IgD-negative memory B cell (primary cell): ENCODE results near the gene ELMOD3. TPM values are rescaled to one million over a fixed set of nuclear protein-coding genes. Genes with fewer than 3 reads are reported as not detected.
A peak's percentile ranks its signal among the peaks of the same experiment; 100 is the strongest.

Source experiments
- H3K27ac Mint-ChIP-seq, 3 donors: one replicate each; pipeline ENCODE4 v1.8.0; 2020 to 2022; ENCODE audit warnings: mild to moderate bottlenecking in 3 of 3, mixed read lengths in 3 of 3, moderate library complexity in 1 of 3
- H3K27me3 Mint-ChIP-seq: one replicate; pipeline ENCODE4 v1.8.0; 2021; ENCODE audit warnings: mixed read lengths
- H3K36me3 Mint-ChIP-seq: one replicate; pipeline ENCODE4 v1.8.0; 2020; ENCODE audit warnings: mild to moderate bottlenecking, mixed read lengths
- H3K4me1 Mint-ChIP-seq, 3 donors: one replicate each; pipeline ENCODE4 v1.8.0; 2020 to 2022; ENCODE audit warnings: mixed read lengths in 3 of 3, mild to moderate bottlenecking in 1 of 3
- H3K4me3 Mint-ChIP-seq, 4 donors: one replicate each; pipeline ENCODE4 v1.8.0; 2020 to 2022; ENCODE audit warnings: mild to moderate bottlenecking in 4 of 4, mixed read lengths in 4 of 4, moderate library complexity in 3 of 4
- H3K9me3 Mint-ChIP-seq, 3 donors: one replicate each; pipeline ENCODE4 v1.8.0; 2020 to 2021; ENCODE audit warnings: mixed read lengths in 3 of 3, mild to moderate bottlenecking in 1 of 3
- polyA plus RNA-seq: library from polyadenylated mRNA; unstranded; fragments of 300-500 nt; fragmentation: Illumina TruSeq; gene quantifications from one replicate; pipeline ENCODE4 v1.2.3, GENCODE V29; 2021

The ELMOD3 gene
- polyA plus RNA-seq, 1 donor from 2014 or later, result 16.0 TPM

DNA sequence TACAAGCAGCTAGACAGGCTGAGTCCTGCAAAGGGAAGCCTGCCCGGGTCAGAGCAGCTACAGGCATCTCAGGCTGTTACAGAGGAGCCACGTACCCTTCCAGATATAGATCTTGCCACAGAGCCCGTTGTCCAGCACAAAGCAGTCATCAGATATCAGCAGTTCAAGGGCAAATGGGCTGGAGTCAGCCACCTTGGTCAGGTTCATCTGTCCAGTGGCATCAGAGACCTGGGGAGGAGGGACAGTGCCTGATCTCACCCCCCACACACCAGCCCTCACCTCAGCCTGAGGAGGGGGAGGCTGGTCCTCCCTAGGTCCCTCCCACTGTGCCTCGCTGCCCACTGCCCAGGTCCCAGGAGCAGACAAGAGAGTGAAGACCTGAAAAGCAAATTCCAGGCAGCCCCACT lies 43.4 kb downstream of the ELMOD3 start:
- Mint-ChIP-seq H3K4me3 (no peak overlapping the region), H3K36me3 (peaks cover 7% of the 10 kb centered on the region), H3K27me3 (no peaks in the 10 kb centered on the region), H3K27ac (peak overlapping the region in 1 of 3 donors; percentile 45), H3K4me1 (peaks cover 10 to 25% (median 15%) of the 10 kb centered on the region in 3 donors), H3K9me3 (no peaks in the 10 kb centered on the region)

DNA sequence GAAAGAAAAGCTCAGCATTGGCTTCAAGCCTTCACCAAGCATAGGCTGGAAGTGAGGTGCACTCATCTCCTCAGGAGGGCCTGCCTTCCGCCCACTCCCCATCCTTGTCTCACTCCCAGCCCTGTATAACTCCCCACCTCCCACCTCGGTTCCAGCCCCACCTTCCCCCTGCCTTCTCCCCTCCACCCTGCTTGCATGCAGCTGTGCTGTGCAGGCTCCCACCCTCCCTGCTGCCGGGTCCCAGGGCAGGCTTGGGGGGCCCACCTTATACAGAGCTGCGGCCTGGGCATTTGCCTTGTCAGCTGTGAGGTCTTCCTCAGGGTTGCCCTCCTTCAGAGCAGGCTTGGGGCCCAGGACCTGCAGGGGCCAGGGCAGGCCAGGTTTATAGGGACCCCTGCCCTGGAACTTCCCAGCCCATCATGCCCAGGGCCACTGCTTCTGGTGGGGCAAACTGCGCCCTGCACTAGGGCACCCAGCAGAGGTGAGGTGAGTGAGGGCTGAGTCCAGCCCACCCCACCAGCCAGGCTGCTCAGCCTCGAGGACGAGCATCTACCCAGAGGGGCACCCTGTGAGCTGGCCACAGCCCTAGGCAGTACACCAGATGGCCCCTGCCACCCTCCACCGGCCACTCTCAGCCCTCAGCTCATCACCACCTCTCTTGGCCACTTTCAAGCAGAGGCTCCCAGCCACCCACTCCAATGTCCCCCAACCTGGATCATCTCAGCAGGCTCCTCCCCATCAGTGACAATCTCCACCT lies 44.0 kb downstream of the ELMOD3 start:
- H3K27ac Mint-ChIP-seq, result peak overlapping the region in 1 of 3 donors; percentile 45
- no peak overlapping the region for H3K4me3 Mint-ChIP-seq
- peaks cover 9% of the 10 kb centered on the region for H3K36me3 Mint-ChIP-seq
- H3K9me3 Mint-ChIP-seq, result no peaks in the 10 kb centered on the region
- H3K27me3 Mint-ChIP-seq, result no peaks in the 10 kb centered on the region
- H3K4me1 Mint-ChIP-seq, result peaks cover 9 to 20% (median 9%) of the 10 kb centered on the region in 3 donors

- Mint-ChIP-seq H3K27me3 (no peaks in the 10 kb centered on the region), H3K4me1 (peaks cover 7 to 16% (median 7%) of the 10 kb centered on the region in 3 donors), H3K9me3 (no peaks in the 10 kb centered on the region)
These were observed 44.5 kb downstream of the ELMOD3 start for GRCh38 chr2:85399183-85399455.

GRCh38 chr2:85400023-85400422 lies 45.5 kb downstream of the ELMOD3 start:
- H3K27me3 Mint-ChIP-seq, result no peaks in the 10 kb centered on the region
- H3K4me1 Mint-ChIP-seq, result peaks cover 6 to 17% (median 9%) of the 10 kb centered on the region in 3 donors
- no peaks in the 10 kb centered on the region for H3K9me3 Mint-ChIP-seq
- peaks cover 10% of the 10 kb centered on the region for H3K36me3 Mint-ChIP-seq
- H3K27ac Mint-ChIP-seq, result peak overlapping the region in 1 of 3 donors; percentile 55
- peak overlapping the region in 1 of 4 donors; percentile 9 for H3K4me3 Mint-ChIP-seq

More at GRCh38 chr2:85399183-85399455, 44.5 kb downstream of the ELMOD3 start:
- Mint-ChIP-seq H3K4me3 (peak overlapping the region in 1 of 4 donors; percentile 41), H3K27ac (peak overlapping the region in 1 of 3 donors; percentile 64), H3K36me3 (peaks cover 10% of the 10 kb centered on the region)

GRCh38 chr2:85400541-85401463 lies 46.2 kb downstream of the ELMOD3 start:
- H3K27ac Mint-ChIP-seq, result peak overlapping the region in 1 of 3 donors; percentile 55
- H3K9me3 Mint-ChIP-seq, result no peaks in the 10 kb centered on the region
- peak overlapping the region in 1 of 4 donors; percentile 9 for H3K4me3 Mint-ChIP-seq

DNA sequence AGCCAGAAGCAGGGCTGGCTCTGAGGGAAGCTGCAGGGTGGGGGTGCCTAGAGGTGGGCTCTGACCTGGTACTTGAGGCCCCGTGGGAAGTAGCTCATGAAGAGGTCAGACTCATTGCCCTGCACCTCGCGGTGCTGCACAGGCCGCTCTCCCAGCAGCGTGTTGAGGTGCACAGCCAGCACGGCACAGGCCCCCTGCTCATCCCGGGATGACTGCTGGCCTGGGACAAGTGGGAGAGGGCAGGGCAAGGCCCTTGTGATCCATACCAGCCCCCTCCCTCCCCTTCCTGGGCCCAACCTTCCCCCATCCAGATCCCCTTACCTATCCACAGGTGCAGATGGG lies 46.9 kb downstream of the ELMOD3 start:
- Mint-ChIP-seq H3K4me1 (peaks cover 16 to 24% (median 16%) of the 10 kb centered on the region in 3 donors), H3K27me3 (no peaks in the 10 kb centered on the region), H3K9me3 (no peaks in the 10 kb centered on the region), H3K4me3 (no peak overlapping the region), H3K27ac (peak overlapping the region in 1 of 3 donors; percentile 69), H3K36me3 (peaks cover 9% of the 10 kb centered on the region)

More at GRCh38 chr2:85400541-85401463, 46.2 kb downstream of the ELMOD3 start:
- H3K27me3 Mint-ChIP-seq, result no peaks in the 10 kb centered on the region
- peaks cover 10% of the 10 kb centered on the region for H3K36me3 Mint-ChIP-seq
- H3K4me1 Mint-ChIP-seq, result peaks cover 12 to 25% (median 16%) of the 10 kb centered on the region in 3 donors

DNA sequence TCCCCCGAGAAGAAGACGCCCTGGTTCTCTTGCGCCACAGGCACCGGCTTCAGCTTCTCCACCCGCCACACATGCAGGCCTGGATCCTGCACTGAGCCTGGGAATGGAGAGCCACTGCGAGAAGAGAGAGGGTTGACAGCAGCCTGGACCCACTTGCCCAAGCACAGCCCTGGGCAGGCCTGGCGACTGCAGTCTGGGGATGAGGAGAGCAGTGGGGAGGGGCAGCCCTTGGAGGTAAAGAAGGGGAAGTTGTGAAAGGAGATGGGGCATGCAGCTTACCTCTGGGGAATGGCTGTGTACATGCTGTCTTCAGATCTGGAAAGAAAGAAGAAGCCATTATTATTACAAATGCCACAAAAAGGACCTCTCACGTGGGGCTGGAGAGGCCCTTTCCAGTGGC lies 47.3 kb downstream of the ELMOD3 start:
- Mint-ChIP-seq H3K36me3 (peaks cover 8% of the 10 kb centered on the region), H3K27me3 (no peaks in the 10 kb centered on the region), H3K4me1 (peaks cover 14 to 21% (median 16%) of the 10 kb centered on the region in 3 donors), H3K4me3 (peak overlapping the region in 3 of 4 donors; percentile 52 to 90 (median 90)), H3K27ac (peak overlapping the region; percentile 80 to 88 (median 85)), H3K9me3 (no peaks in the 10 kb centered on the region)

GRCh38 chr2:85405201-85406059 lies 50.9 kb downstream of the ELMOD3 start:
- Mint-ChIP-seq H3K4me3 (peak overlapping the region in 3 of 4 donors; percentile 67 to 82 (median 80)), H3K27me3 (no peaks in the 10 kb centered on the region), H3K36me3 (peaks cover 10% of the 10 kb centered on the region), H3K9me3 (no peaks in the 10 kb centered on the region), H3K27ac (peak overlapping the region in 2 of 3 donors; percentile 37 to 88), H3K4me1 (peaks cover 32 to 41% (median 32%) of the 10 kb centered on the region in 3 donors)

GRCh38 chr2:85409845-85410583 lies 55.4 kb downstream of the ELMOD3 start, which contains the start of gene CAPG:
Gene CAPG, minus strand, starts transcription at chr2:85410366. Its CDS starts 8,221 bp downstream, at chr2:85402145.
- H3K4me1 Mint-ChIP-seq, result peaks cover 34 to 47% (median 36%) of the 10 kb centered on the region in 3 donors
- H3K36me3 Mint-ChIP-seq, result peaks cover 2% of the 10 kb centered on the region

DNA sequence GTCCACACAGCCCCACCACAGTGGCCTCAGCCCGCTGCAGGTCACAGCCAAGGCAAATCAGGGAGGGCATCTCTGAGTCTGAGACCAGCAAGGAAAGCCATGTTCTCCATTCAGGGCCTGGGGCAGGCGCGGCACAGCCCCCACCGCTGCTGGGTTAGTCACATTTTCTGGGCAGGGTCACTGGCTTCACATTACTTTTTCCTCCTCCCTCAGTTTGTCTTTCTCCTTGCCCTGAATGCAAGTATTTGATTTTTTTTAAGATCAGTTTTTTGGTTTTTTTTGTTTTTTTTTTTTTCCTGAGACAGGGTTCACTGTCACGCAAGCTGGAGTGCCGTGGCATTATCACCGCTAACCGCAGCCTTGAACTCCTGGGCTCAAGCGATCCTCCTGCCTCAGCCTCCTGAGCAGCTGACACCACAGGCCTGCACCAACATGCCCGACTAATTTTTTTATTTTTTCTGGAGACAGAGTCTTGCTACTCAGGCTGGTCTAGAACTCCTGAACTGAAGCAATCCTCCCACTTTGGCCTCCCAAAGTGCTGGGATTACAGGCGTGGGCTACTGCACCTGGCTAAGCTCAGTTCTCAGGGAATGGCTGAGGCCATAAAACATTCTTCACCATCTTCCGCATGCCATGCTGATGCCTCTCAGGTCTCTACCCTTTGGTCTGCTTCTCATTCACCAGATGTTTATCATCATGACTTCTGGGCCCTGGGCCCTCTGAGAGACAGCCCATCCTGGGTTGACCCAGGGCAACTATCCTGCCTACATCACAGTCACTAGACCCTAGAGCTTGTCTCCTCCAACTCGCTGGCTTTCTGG lies 56.2 kb downstream of the ELMOD3 start:
- Mint-ChIP-seq H3K4me1 (peaks cover 29 to 43% (median 34%) of the 10 kb centered on the region in 3 donors), H3K9me3 (no peaks in the 10 kb centered on the region), H3K4me3 (peak overlapping the region; percentile 87 to 95 (median 92)), H3K27me3 (no peaks in the 10 kb centered on the region), H3K36me3 (peaks cover 2% of the 10 kb centered on the region), H3K27ac (peak overlapping the region; percentile 85 to 95 (median 94))

More at GRCh38 chr2:85409845-85410583, 55.4 kb downstream of the ELMOD3 start, which contains the start of gene CAPG:
- Mint-ChIP-seq H3K4me3 (peak within 1 kb of the TSS; percentile 87 to 95 (median 92)), H3K9me3 (no peaks in the 10 kb centered on the region), H3K27ac (peak within 1 kb of the TSS; percentile 85 to 95 (median 94)), H3K27me3 (no peaks in the 10 kb centered on the region)

- Mint-ChIP-seq H3K4me3 (peak overlapping the region in 3 of 4 donors; percentile 63 to 92 (median 87)), H3K4me1 (peaks cover 30 to 40% (median 36%) of the 10 kb centered on the region in 3 donors), H3K36me3 (peaks cover 2% of the 10 kb centered on the region), H3K27ac (peak overlapping the region in 2 of 3 donors; percentile 59 to 85), H3K9me3 (no peaks in the 10 kb centered on the region), H3K27me3 (no peaks in the 10 kb centered on the region)
These were observed 56.8 kb downstream of the ELMOD3 start for GRCh38 chr2:85411405-85411748.

GRCh38 chr2:85413592-85414420 lies 59.2 kb downstream of the ELMOD3 start:
- H3K27me3 Mint-ChIP-seq, result no peaks in the 10 kb centered on the region
- peak overlapping the region; percentile 86 to 99 (median 97) for H3K4me3 Mint-ChIP-seq
- H3K9me3 Mint-ChIP-seq, result no peaks in the 10 kb centered on the region
- H3K27ac Mint-ChIP-seq, result peak overlapping the region; percentile 16 to 83 (median 77)
- H3K36me3 Mint-ChIP-seq, result no peaks in the 10 kb centered on the region
- peaks cover 18 to 34% (median 29%) of the 10 kb centered on the region in 3 donors for H3K4me1 Mint-ChIP-seq
